OCI-LY7 (cell line): ENCODE data around the gene ERN1. TPM values are rescaled to one million over a fixed set of nuclear protein-coding genes. Genes with fewer than 3 reads are reported as not detected.
A peak's percentile ranks its signal among the peaks of the same experiment; 100 is the strongest.

Experiments used
- BruUV-seq: library from RNA; stranded (reverse); fragments of 400-500 nt; replicated peaks from 2 replicates; lab custom pipeline; 2021; lab: Mats Ljungman, UMichigan
- CTCF ChIA-PET: fragments of 300-600 bp; sonication (Branson Sonifier 250); formaldehyde crosslinking; loops from one replicate; lab custom pipeline; 2022; ENCODE audit warnings: antibody characterized with exemption; ENCODE audit not compliant: unreplicated experiment; lab: Charles Lee
- POLR2A ChIA-PET: fragments of 300-600 bp; sonication (Branson Sonifier 250); formaldehyde crosslinking; loops from one replicate; lab custom pipeline; 2022; ENCODE audit warnings: antibody characterized with exemption; lab: Charles Lee
- DNase-seq: peaks from one replicate; pipeline ENCODE4 v3.0.0-alpha.2; 2015; ENCODE audit warnings: low spot score
- H2AFZ ChIP-seq: fragments of 200-600 bp; sonication (generic), shearing (Covaris generic); 2 replicates; pipeline ENCODE4 v1.6.1; 2014; ENCODE audit warnings: mild to moderate bottlenecking, antibody characterized with exemption, low read length, moderate library complexity
- H3K27ac ChIP-seq: fragments of 200-600 bp; sonication (generic); 2 replicates; pipeline ENCODE4 v1.5.1; 2014; ENCODE audit warnings: mixed run types, low read depth, mild to moderate bottlenecking, moderate library complexity, low read length, inconsistent platforms; ENCODE audit not compliant: poor library complexity, severe bottlenecking
- H3K36me3 ChIP-seq: fragments of 200-600 bp; sonication (generic); 2 replicates; pipeline ENCODE4 v1.6.1; 2014; ENCODE audit warnings: mild to moderate bottlenecking, antibody characterized with exemption, low read length, moderate library complexity, mixed read lengths; ENCODE audit not compliant: insufficient read depth
- H3K4me1 ChIP-seq: fragments of 200-600 bp; sonication (generic); 2 replicates; pipeline ENCODE4 v1.5.1; 2014; ENCODE audit warnings: mild to moderate bottlenecking, low read length; ENCODE audit not compliant: insufficient read depth, poor library complexity, severe bottlenecking
- H3K4me2 ChIP-seq: fragments of 200-600 bp; sonication (generic); 2 replicates; pipeline ENCODE4 v1.6.1; 2014; ENCODE audit warnings: mild to moderate bottlenecking, low read length
- H3K4me3 ChIP-seq: fragments of 200-600 bp; sonication (generic); 2 replicates; pipeline ENCODE4 v1.5.1; 2014; ENCODE audit warnings: mild to moderate bottlenecking, low read depth, low read length; ENCODE audit not compliant: poor library complexity, severe bottlenecking
- H3K79me2 ChIP-seq: fragments of 200-600 bp; sonication (generic); 2 replicates; pipeline ENCODE4 v1.6.1; 2016; ENCODE audit warnings: low read depth, mild to moderate bottlenecking, low read length, moderate library complexity, mixed read lengths; ENCODE audit not compliant: insufficient read depth
- H3K9me2 ChIP-seq: fragments of 200-600 bp; sonication (generic); 2 replicates; pipeline ENCODE4 v1.6.1; 2016; ENCODE audit warnings: mild to moderate bottlenecking, low read length, mixed read lengths; ENCODE audit not compliant: insufficient read depth
- H3K9me3 ChIP-seq: fragments of 200-600 bp; sonication (generic); 2 replicates; pipeline ENCODE4 v1.6.1; 2014; ENCODE audit warnings: mild to moderate bottlenecking, mixed run types, low read length, mixed read lengths
- H4K20me1 ChIP-seq: fragments of 200-600 bp; sonication (generic); 2 replicates; pipeline ENCODE4 v1.6.1; 2014; ENCODE audit warnings: mild to moderate bottlenecking, antibody characterized with exemption, low read length, moderate library complexity, mixed read lengths; ENCODE audit not compliant: insufficient read depth
- EZH2phosphoT487 ChIP-seq: fragments of 200-600 bp; sonication (generic); IDR thresholded peaks from 2 replicates; pipeline ENCODE4 v1.6.1; 2018; ENCODE audit warnings: low read depth, borderline replicate concordance, mild to moderate bottlenecking, mixed run types, antibody characterized with exemption, low read length, moderate library complexity, mixed read lengths
- intact Hi-C: fragments of 100-400 bp; cut with micrococcal nuclease; formaldehyde crosslinking; loops from one replicate; pipeline ENCODE4 v1.10.0; 2022; ENCODE audit not compliant: unreplicated experiment
- total RNA-seq, 2 experiments: library from RNA; depleted of rRNA in 1 of 2; stranded (reverse); fragments of >200 nt in 1 of 2; shearing (Covaris generic) in 1 of 2; gene quantifications; 2 replicates each; pipeline ENCODE4 v1.2.3, GENCODE V29; 2014 to 2022
- TF ChIP-seq, protein P1 (sequence below): fragments of 200-600 bp; sonication (generic); conservative IDR thresholded peaks from 2 replicates; pipeline ENCODE4 v1.5.1; 2014; ENCODE audit warnings: mild to moderate bottlenecking, antibody characterized with exemption, low read length, moderate library complexity, mixed read lengths

ERN1 gene
- total RNA-seq, 2 experiments from 2014 or later = 22.0 to 70.3 TPM

DNA sequence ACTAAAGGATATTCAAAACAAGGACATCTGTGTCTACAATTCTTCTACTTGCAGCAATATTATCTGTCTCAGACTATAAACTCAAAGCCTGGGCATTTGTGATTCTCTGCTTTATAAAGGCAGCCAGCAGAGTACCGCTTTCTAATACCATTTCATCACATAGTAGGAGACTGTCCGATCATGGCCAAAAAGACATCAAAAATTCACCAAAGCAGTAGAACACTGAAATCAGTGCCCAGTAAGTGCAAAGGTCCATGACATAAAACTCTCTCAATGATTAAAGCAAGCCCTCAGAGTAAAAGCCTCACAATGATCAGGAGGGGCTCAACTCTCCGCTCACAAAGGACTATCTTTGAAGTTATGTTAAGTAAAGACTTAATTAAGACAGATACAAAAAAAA lies 23.0 kb downstream of the ERN1 start:
- Histone ChIP-seq H3K9me3 (no peaks in the 10 kb centered on the region), H3K9me2 (no peaks in the 10 kb centered on the region), H3K4me1 (peaks cover 91% of the 10 kb centered on the region), H4K20me1 (no peaks in the 10 kb centered on the region), H3K27ac (peak overlapping the region; percentile 83), H3K4me2 (peak overlapping the region; percentile 72), H3K4me3 (peak overlapping the region; percentile 50), H3K36me3 (0 out of 2 replicates have a peak, but pooled peaks cover 5% of the 10 kb centered on the region), H3K79me2 (peaks cover 55% of the 10 kb centered on the region; the same call in 1 of the 2 replicates), H2AFZ (no peak overlapping the region)
- POLR2A ChIA-PET = interaction anchor here (0.9 to 5.7 kb wide), 4 partner anchors 9 to 32 kb away, joined by 3 to 42 read pairs (median 4); no protein-coding TSS in a partner anchor
- CTCF ChIA-PET = interaction anchor here (1.0 to 1.1 kb wide), 2 partner anchors 9 to 33 kb away, joined by 3 read pairs; no protein-coding TSS in a partner anchor
- no peak for TF ChIP-seq EZH2phosphoT487
- TF ChIP-seq, protein P1, sequence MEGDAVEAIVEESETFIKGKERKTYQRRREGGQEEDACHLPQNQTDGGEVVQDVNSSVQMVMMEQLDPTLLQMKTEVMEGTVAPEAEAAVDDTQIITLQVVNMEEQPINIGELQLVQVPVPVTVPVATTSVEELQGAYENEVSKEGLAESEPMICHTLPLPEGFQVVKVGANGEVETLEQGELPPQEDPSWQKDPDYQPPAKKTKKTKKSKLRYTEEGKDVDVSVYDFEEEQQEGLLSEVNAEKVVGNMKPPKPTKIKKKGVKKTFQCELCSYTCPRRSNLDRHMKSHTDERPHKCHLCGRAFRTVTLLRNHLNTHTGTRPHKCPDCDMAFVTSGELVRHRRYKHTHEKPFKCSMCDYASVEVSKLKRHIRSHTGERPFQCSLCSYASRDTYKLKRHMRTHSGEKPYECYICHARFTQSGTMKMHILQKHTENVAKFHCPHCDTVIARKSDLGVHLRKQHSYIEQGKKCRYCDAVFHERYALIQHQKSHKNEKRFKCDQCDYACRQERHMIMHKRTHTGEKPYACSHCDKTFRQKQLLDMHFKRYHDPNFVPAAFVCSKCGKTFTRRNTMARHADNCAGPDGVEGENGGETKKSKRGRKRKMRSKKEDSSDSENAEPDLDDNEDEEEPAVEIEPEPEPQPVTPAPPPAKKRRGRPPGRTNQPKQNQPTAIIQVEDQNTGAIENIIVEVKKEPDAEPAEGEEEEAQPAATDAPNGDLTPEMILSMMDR = no peak
- DNase-seq = no peak
- intact Hi-C loops = loop anchor here (2.0 kb wide), 1 partner anchor 14 kb away; no protein-coding TSS in a partner anchor
- no TSS peak for BruUV-seq

DNA sequence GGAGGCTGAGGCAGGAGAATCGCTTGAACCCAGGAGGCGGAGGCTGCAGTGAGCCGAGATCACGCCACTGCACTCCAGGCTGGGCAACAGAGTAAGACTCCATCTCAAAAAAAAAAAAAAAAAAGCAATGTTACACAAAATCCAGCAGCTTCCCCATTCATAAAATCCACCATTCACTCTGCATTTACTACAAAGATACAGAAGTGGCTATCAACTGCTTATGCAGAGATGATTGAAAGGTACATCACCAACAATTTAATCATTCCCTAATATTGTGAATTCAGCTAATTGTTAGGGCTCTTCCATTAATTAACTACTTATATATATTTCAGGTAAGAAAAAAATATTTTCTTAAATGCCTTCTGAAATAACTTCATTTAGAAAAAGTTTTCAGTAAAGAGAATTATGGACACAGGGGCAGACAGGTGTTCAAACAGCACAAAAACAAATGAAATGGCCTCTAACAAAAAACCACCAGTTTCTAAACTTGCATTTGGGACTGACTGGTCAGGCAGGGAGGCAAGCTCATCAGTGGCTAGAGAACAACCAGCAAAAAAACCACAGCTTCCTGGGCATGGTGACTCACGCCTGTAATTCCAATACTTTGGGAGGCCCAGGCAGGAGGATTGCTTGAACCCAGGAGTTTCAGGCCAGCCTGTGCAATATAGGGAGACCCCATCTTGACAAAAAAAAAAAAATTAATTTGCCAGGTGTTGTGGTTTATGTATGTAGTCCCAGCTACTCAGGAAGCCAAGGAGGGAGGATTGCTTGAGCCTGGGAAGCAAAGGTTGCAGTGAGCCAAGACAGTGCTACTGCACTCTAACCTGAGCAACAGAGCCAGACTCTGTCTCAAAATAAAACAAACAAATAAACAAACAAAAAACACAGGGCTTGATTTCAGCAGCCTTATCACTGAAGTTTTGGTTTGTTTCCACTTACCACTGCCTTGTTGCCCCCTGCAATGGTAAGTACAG lies 26.3 kb downstream of the ERN1 start:
- POLR2A ChIA-PET = interaction anchor here (0.6 to 5.7 kb wide), 11 partner anchors 11 to 874 kb away, joined by 3 to 42 read pairs (median 4); no protein-coding TSS in a partner anchor
- peaks cover 46% of the 10 kb centered on the region; the same call in 1 of the 2 replicates for H3K79me2 ChIP-seq
- BruUV-seq = no TSS peak

More for the DNA sequence above, 26.3 kb downstream of the ERN1 start:
- Histone ChIP-seq H3K36me3 (0 out of 2 replicates have a peak, but pooled peaks cover 5% of the 10 kb centered on the region), H3K4me3 (peak overlapping the region; percentile 28), H3K27ac (peak overlapping the region; percentile 83), H3K9me2 (no peaks in the 10 kb centered on the region), H4K20me1 (no peaks in the 10 kb centered on the region), H3K4me2 (peak overlapping the region; percentile 62), H3K9me3 (no peaks in the 10 kb centered on the region), H2AFZ (no peak overlapping the region), H3K4me1 (peaks cover 72% of the 10 kb centered on the region)
- TF ChIP-seq EZH2phosphoT487 = no peak
- TF ChIP-seq, protein P1 = no peak
- CTCF ChIA-PET = interaction anchor here (0.6 to 1.1 kb wide), 3 partner anchors 29 to 40 kb away, joined by 3 to 4 read pairs (median 3); no protein-coding TSS in a partner anchor
- peak; percentile 63 for DNase-seq
- intact Hi-C loops = loop anchor here (1.0 kb wide), 1 partner anchor 29 kb away; no protein-coding TSS in a partner anchor
